ENCODE measurements around the gene CDK17. TPM values are rescaled to one million over a fixed set of nuclear protein-coding genes. Genes with fewer than 3 reads are reported as not detected.

Gene CDK17
- total RNA-seq, 1 experiment from 2014 or later, result 23.9 TPM

- Histone ChIP-seq H3F3A (ENCODE audit: low read length, unreplicated experiment) (no peaks in the 10 kb centered on the region), H2AFZ (ENCODE audit: low read length) (no peak overlapping the region), H3K9ac (ENCODE audit: low read length) (no peak overlapping the region), H3K36me3 (ENCODE audit: low read depth, low read length) (no peaks in the 10 kb centered on the region), H3K79me2 (ENCODE audit: low read length) (peaks cover 97% of the 10 kb centered on the region), H3K9me3 (ENCODE audit: low read length) (no peaks in the 10 kb centered on the region), H3K27me3 (ENCODE audit: low read length) (no peaks in the 10 kb centered on the region), H3K4me1 (ENCODE audit: insufficient read depth, low read length) (peaks cover 9% of the 10 kb centered on the region; the same call in 1 of the 2 replicates), H4K20me1 (ENCODE audit: low read length) (0 out of 2 replicates have a peak, but pooled peaks cover 4% of the 10 kb centered on the region), H3K27ac (ENCODE audit: low read length) (no peak overlapping the region), H3K4me2 (ENCODE audit: low read length) (no peak overlapping the region), H3K4me3 (ENCODE audit: low read length) (no peak overlapping the region), H3K9me2 (replicated peaks; ENCODE audit: low read length) (no peaks in the 10 kb centered on the region)
- TF ChIP-seq EZH2 (IDR thresholded peaks at IDR 0.05; ENCODE audit: low read length, unreplicated experiment) (no peak), CTCF (conservative IDR thresholded peaks at IDR 0.05; ENCODE audit: low read depth, low read length) (no peak), EZH2phosphoT487 (IDR thresholded peaks at IDR 0.05; ENCODE audit: borderline replicate concordance, low read length) (no peak)
- ATAC-seq, result no peak
- DNase-seq, result no peak
- ChIA-PET POLR2A (ENCODE audit: unreplicated experiment) (no interaction called here), CTCF (no interaction called here)
- BruUV-seq (replicated peaks), result no TSS peak
- intact Hi-C loops (cut with micrococcal nuclease), result no loop called here
These were observed 33.9 kb downstream of the CDK17 start for GRCh38 chr12:96366381-96366654.

- Histone ChIP-seq H3K4me3 (ENCODE audit: low read length) (no peak overlapping the region), H3K36me3 (ENCODE audit: low read depth, low read length) (no peaks in the 10 kb centered on the region), H3F3A (ENCODE audit: low read length, unreplicated experiment) (no peaks in the 10 kb centered on the region), H3K27ac (ENCODE audit: low read length) (no peak overlapping the region), H2AFZ (ENCODE audit: low read length) (no peak overlapping the region), H3K79me2 (ENCODE audit: low read length) (peaks cover 97% of the 10 kb centered on the region), H3K9me3 (ENCODE audit: low read length) (no peaks in the 10 kb centered on the region), H3K4me1 (ENCODE audit: insufficient read depth, low read length) (peaks cover 9% of the 10 kb centered on the region; the same call in 1 of the 2 replicates), H3K9me2 (replicated peaks; ENCODE audit: low read length) (no peaks in the 10 kb centered on the region), H3K27me3 (ENCODE audit: low read length) (no peaks in the 10 kb centered on the region), H3K4me2 (ENCODE audit: low read length) (no peak overlapping the region), H4K20me1 (ENCODE audit: low read length) (peaks cover 5% of the 10 kb centered on the region; the same call in 1 of the 2 replicates), H3K9ac (ENCODE audit: low read length) (no peak overlapping the region)
- BruUV-seq (replicated peaks), result no TSS peak
- TF ChIP-seq EZH2phosphoT487 (IDR thresholded peaks at IDR 0.05; ENCODE audit: borderline replicate concordance, low read length) (no peak), EZH2 (IDR thresholded peaks at IDR 0.05; ENCODE audit: low read length, unreplicated experiment) (no peak), CTCF (conservative IDR thresholded peaks at IDR 0.05; ENCODE audit: low read depth, low read length) (no peak)
- no peak for DNase-seq
- no peak for ATAC-seq
- POLR2A ChIA-PET (ENCODE audit: unreplicated experiment), result interaction anchor here (0.5 kb wide), 1 partner anchor 26 kb away, joined by 14 read pairs; no protein-coding TSS in a partner anchor
- intact Hi-C loops (cut with micrococcal nuclease), result no loop called here
- CTCF ChIA-PET, result no interaction called here
These were observed 34.4 kb downstream of the CDK17 start for GRCh38 chr12:96365604-96366380.

GRCh38 chr12:96364092-96364700, 36.0 kb downstream of the CDK17 start:
- no peaks in the 10 kb centered on the region for H3F3A ChIP-seq (ENCODE audit: low read length, unreplicated experiment)
- H3K79me2 ChIP-seq (ENCODE audit: low read length), result peaks cover 97% of the 10 kb centered on the region
- no peaks in the 10 kb centered on the region for H3K36me3 ChIP-seq (ENCODE audit: low read depth, low read length)
- no peak overlapping the region for H3K4me3 ChIP-seq (ENCODE audit: low read length)
- no peaks in the 10 kb centered on the region for H3K9me2 ChIP-seq (replicated peaks; ENCODE audit: low read length)
- TF ChIP-seq CTCF (conservative IDR thresholded peaks at IDR 0.05; ENCODE audit: low read depth, low read length) (no peak), EZH2phosphoT487 (IDR thresholded peaks at IDR 0.05; ENCODE audit: borderline replicate concordance, low read length) (no peak), EZH2 (IDR thresholded peaks at IDR 0.05; ENCODE audit: low read length, unreplicated experiment) (no peak)
- ATAC-seq (peak; percentile 58), DNase-seq (peak; percentile 20)
- intact Hi-C loops (cut with micrococcal nuclease), result no loop called here
- peaks cover 11% of the 10 kb centered on the region; the same call in 1 of the 2 replicates for H4K20me1 ChIP-seq (ENCODE audit: low read length)
- POLR2A ChIA-PET (ENCODE audit: unreplicated experiment), result no interaction called here
- H3K4me2 ChIP-seq (ENCODE audit: low read length), result no peak overlapping the region
- H3K27ac ChIP-seq (ENCODE audit: low read length), result peak overlapping the region; percentile 18
- peaks cover 9% of the 10 kb centered on the region; the same call in 1 of the 2 replicates for H3K4me1 ChIP-seq (ENCODE audit: insufficient read depth, low read length)
- no peaks in the 10 kb centered on the region for H3K27me3 ChIP-seq (ENCODE audit: low read length)
- no peak overlapping the region for H2AFZ ChIP-seq (ENCODE audit: low read length)
- CTCF ChIA-PET, result interaction anchor here (0.6 kb wide), 1 partner anchor 321 kb away, joined by 3 read pairs; no protein-coding TSS in a partner anchor
- BruUV-seq (replicated peaks), result no TSS peak
- H3K9me3 ChIP-seq (ENCODE audit: low read length), result no peaks in the 10 kb centered on the region
- no peak overlapping the region for H3K9ac ChIP-seq (ENCODE audit: low read length)

Data from PC-3 (cell line).